ENCODE results near the gene SNX33. TPM values are rescaled to one million over a fixed set of nuclear protein-coding genes. Genes with fewer than 3 reads are reported as not detected.

The SNX33 gene
- total and polyA plus RNA-seq, 9 donors: 11.5 to 21.3 (median 15.1) TPM

GRCh38 chr15:75640483-75641178, 7.1 kb upstream of the SNX33 start:
- peak; percentile 76 for DNase-seq

DNA sequence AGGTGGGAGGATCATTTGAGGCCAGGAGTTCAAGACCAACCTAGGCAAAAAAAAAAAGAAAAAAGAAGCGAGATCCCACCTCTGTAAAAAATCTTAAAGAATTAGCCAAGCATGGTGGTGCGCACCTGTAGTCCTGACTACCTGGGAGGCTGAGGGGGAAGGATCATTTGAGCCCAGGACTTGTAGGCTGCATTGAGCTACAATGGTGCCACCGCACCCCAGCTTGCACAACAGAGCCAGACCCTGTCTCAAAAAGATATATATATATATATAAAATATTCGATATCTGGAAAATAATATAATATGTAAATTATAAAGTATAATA, 6.6 kb upstream of the SNX33 start:
- DNase-seq: no peak
- H3K27ac ChIP-seq (ENCODE audit: low read length): peak overlapping the region; percentile 96
- no peaks in the 10 kb centered on the region for H3K27me3 ChIP-seq (ENCODE audit: control insufficient read depth, insufficient read depth, low read length)
- no peaks in the 10 kb centered on the region for H3K9me3 ChIP-seq (replicated peaks; ENCODE audit: control insufficient read depth, low read depth, low read length)
- 90% methylated on average over 2 of the region's 4 CpGs for WGBS (ENCODE audit: insufficient coverage)
- peaks cover 25% of the 10 kb centered on the region for H3K4me1 ChIP-seq (ENCODE audit: control insufficient read depth, insufficient read depth, low read length)
- H3K4me3 ChIP-seq (ENCODE audit: low read length): no peak overlapping the region
- peaks cover 3% of the 10 kb centered on the region for H3K36me3 ChIP-seq (ENCODE audit: control insufficient read depth, insufficient read depth, low read length)

More at GRCh38 chr15:75640483-75641178, 7.1 kb upstream of the SNX33 start:
- Histone ChIP-seq H3K27me3 (ENCODE audit: control insufficient read depth, insufficient read depth, low read length) (no peaks in the 10 kb centered on the region), H3K27ac (ENCODE audit: low read length) (peak overlapping the region; percentile 96), H3K4me3 (ENCODE audit: low read length) (peak overlapping the region; percentile 63), H3K4me1 (ENCODE audit: control insufficient read depth, insufficient read depth, low read length) (peaks cover 23% of the 10 kb centered on the region), H3K9me3 (replicated peaks; ENCODE audit: control insufficient read depth, low read depth, low read length) (no peaks in the 10 kb centered on the region), H3K36me3 (ENCODE audit: control insufficient read depth, insufficient read depth, low read length) (peaks cover 3% of the 10 kb centered on the region)
- 0% methylated on average over 10 of the region's 17 CpGs for WGBS (ENCODE audit: insufficient coverage)

- no peak overlapping the region for H3K27ac ChIP-seq (ENCODE audit: low read length)
- no peaks in the 10 kb centered on the region for H3K27me3 ChIP-seq (ENCODE audit: control insufficient read depth, insufficient read depth, low read length)
- H3K36me3 ChIP-seq (ENCODE audit: control insufficient read depth, insufficient read depth, low read length): peaks cover 3% of the 10 kb centered on the region
- WGBS (ENCODE audit: insufficient coverage): 80% methylated on average over 2 of the region's 5 CpGs
- peaks cover 30% of the 10 kb centered on the region for H3K4me1 ChIP-seq (ENCODE audit: control insufficient read depth, insufficient read depth, low read length)
- no peaks in the 10 kb centered on the region for H3K9me3 ChIP-seq (replicated peaks; ENCODE audit: control insufficient read depth, low read depth, low read length)
- no peak for DNase-seq
- no peak overlapping the region for H3K4me3 ChIP-seq (ENCODE audit: low read length)
Measured at GRCh38 chr15:75641603-75642002, 6.1 kb upstream of the SNX33 start.

GRCh38 chr15:75644376-75644775, 3.3 kb upstream of the SNX33 start:
- Histone ChIP-seq H3K27ac (ENCODE audit: low read length) (no peak overlapping the region), H3K36me3 (ENCODE audit: control insufficient read depth, insufficient read depth, low read length) (peaks cover 3% of the 10 kb centered on the region), H3K4me1 (ENCODE audit: control insufficient read depth, insufficient read depth, low read length) (peaks cover 29% of the 10 kb centered on the region), H3K27me3 (ENCODE audit: control insufficient read depth, insufficient read depth, low read length) (no peaks in the 10 kb centered on the region), H3K4me3 (ENCODE audit: low read length) (no peak overlapping the region), H3K9me3 (replicated peaks; ENCODE audit: control insufficient read depth, low read depth, low read length) (no peaks in the 10 kb centered on the region)
- no peak for DNase-seq
- 17% methylated on average over 1 of the region's 2 CpGs for WGBS (ENCODE audit: insufficient coverage)

GRCh38 chr15:75646112-75646943, 1.4 kb upstream of the SNX33 start:
- no peak for DNase-seq
- 48% methylated on average over 4 of the region's 5 CpGs for WGBS (ENCODE audit: insufficient coverage)
- H3K4me3 ChIP-seq (ENCODE audit: low read length): peak overlapping the region; percentile 91
- H3K27ac ChIP-seq (ENCODE audit: low read length): peak overlapping the region; percentile 97
- H3K36me3 ChIP-seq (ENCODE audit: control insufficient read depth, insufficient read depth, low read length): peaks cover 21% of the 10 kb centered on the region
- H3K27me3 ChIP-seq (ENCODE audit: control insufficient read depth, insufficient read depth, low read length): no peaks in the 10 kb centered on the region
- no peaks in the 10 kb centered on the region for H3K9me3 ChIP-seq (replicated peaks; ENCODE audit: control insufficient read depth, low read depth, low read length)
- H3K4me1 ChIP-seq (ENCODE audit: control insufficient read depth, insufficient read depth, low read length): peaks cover 41% of the 10 kb centered on the region

GRCh38 chr15:75646944-75647364, 758 bp upstream of the SNX33 start:
- H3K9me3 ChIP-seq (replicated peaks; ENCODE audit: control insufficient read depth, low read depth, low read length): no peaks in the 10 kb centered on the region
- peaks cover 25% of the 10 kb centered on the region for H3K36me3 ChIP-seq (ENCODE audit: control insufficient read depth, insufficient read depth, low read length)
- H3K27ac ChIP-seq (ENCODE audit: low read length): peak overlapping the region; percentile 97
- 3% methylated on average over 18 of the region's 26 CpGs for WGBS (ENCODE audit: insufficient coverage)
- H3K27me3 ChIP-seq (ENCODE audit: control insufficient read depth, insufficient read depth, low read length): no peaks in the 10 kb centered on the region
- no peak for DNase-seq
- H3K4me3 ChIP-seq (ENCODE audit: low read length): peak overlapping the region; percentile 91
- H3K4me1 ChIP-seq (ENCODE audit: control insufficient read depth, insufficient read depth, low read length): peaks cover 47% of the 10 kb centered on the region

DNA sequence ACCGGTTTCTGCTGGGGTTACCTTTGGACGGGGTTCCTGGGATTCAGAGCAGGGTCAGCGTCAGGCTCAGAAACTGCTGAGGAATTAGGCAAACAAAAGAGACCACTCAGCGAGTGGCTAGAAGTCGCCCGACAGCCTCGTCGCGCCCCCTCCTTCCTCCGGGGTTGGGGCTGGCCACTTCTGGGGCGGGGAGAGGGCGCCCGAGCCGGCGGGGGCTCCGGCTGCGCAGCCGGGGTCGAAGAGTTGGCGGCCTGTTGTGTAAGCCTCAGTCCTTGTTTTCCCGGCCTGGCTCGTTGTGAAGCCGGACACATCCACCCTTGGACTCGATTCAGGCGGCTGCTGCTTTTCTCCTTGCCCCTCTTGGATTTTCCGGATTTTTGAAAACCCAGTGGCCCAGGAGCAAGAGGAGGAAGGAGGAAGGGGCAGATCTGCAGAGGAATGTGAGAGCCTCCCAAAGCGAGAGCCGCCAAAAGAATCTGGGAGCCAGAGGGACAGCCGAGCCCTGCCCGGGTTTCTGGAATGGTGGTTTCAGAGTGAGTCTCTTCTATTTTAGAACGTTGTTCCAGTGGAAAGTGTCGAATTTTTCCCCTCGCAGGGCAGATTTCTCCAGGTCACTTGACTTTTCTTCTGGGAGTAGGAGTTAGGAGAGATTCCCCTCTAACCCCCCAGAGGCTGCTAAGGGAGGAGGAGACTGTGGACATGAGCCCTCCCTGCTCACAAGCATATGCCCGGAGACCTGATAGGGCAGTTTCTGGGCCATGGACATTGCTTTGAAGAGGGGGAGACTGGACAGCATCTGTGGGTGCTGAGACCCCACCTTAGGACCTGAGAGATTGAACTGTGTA, 666 bp downstream of the SNX33 start:
- Histone ChIP-seq H3K4me3 (ENCODE audit: low read length) (peak overlapping the region; percentile 91), H3K27me3 (ENCODE audit: control insufficient read depth, insufficient read depth, low read length) (no peaks in the 10 kb centered on the region), H3K4me1 (ENCODE audit: control insufficient read depth, insufficient read depth, low read length) (peaks cover 62% of the 10 kb centered on the region), H3K9me3 (replicated peaks; ENCODE audit: control insufficient read depth, low read depth, low read length) (no peaks in the 10 kb centered on the region), H3K27ac (ENCODE audit: low read length) (peak overlapping the region; percentile 97), H3K36me3 (ENCODE audit: control insufficient read depth, insufficient read depth, low read length) (peaks cover 39% of the 10 kb centered on the region)
- DNase-seq: peak; percentile 71
- WGBS (ENCODE audit: insufficient coverage): under 1% methylated on average over 28 of the region's 34 CpGs

DNA sequence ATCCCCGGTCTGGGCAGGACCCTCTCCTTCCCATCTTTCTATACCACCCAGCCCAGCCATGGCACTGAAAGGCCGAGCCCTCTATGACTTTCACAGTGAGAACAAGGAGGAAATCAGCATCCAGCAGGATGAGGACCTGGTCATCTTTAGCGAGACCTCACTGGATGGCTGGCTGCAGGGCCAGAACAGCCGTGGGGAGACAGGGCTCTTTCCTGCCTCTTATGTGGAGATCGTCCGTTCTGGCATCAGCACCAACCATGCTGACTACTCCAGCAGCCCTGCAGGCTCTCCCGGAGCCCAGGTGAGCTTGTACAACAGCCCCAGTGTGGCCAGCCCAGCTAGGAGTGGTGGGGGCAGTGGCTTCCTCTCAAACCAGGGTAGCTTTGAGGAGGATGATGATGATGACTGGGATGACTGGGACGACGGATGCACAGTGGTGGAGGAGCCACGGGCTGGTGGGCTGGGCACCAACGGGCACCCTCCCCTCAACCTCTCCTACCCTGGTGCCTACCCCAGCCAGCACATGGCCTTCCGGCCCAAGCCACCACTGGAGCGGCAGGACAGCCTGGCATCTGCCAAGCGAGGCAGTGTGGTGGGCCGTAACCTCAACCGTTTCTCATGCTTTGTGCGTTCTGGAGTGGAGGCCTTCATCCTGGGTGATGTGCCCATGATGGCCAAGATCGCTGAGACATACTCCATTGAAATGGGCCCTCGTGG, 1.5 kb downstream of the SNX33 start:
- WGBS (ENCODE audit: insufficient coverage): 71% methylated on average over 13 of the region's 19 CpGs
- no peaks in the 10 kb centered on the region for H3K9me3 ChIP-seq (replicated peaks; ENCODE audit: control insufficient read depth, low read depth, low read length)
- no peak for DNase-seq
- H3K36me3 ChIP-seq (ENCODE audit: control insufficient read depth, insufficient read depth, low read length): peaks cover 42% of the 10 kb centered on the region
- H3K4me3 ChIP-seq (ENCODE audit: low read length): peak overlapping the region; percentile 91
- H3K4me1 ChIP-seq (ENCODE audit: control insufficient read depth, insufficient read depth, low read length): peaks cover 65% of the 10 kb centered on the region
- H3K27me3 ChIP-seq (ENCODE audit: control insufficient read depth, insufficient read depth, low read length): no peaks in the 10 kb centered on the region
- H3K27ac ChIP-seq (ENCODE audit: low read length): peak overlapping the region; percentile 97

GRCh38 chr15:75649848-75650247, 2.1 kb downstream of the SNX33 start:
- WGBS (ENCODE audit: insufficient coverage): 95% methylated on average over 10 of the region's 18 CpGs
- H3K4me3 ChIP-seq (ENCODE audit: low read length): no peak overlapping the region
- H3K4me1 ChIP-seq (ENCODE audit: control insufficient read depth, insufficient read depth, low read length): peaks cover 69% of the 10 kb centered on the region
- H3K36me3 ChIP-seq (ENCODE audit: control insufficient read depth, insufficient read depth, low read length): peaks cover 49% of the 10 kb centered on the region
- H3K27me3 ChIP-seq (ENCODE audit: control insufficient read depth, insufficient read depth, low read length): no peaks in the 10 kb centered on the region
- no peak for DNase-seq
- H3K9me3 ChIP-seq (replicated peaks; ENCODE audit: control insufficient read depth, low read depth, low read length): no peaks in the 10 kb centered on the region
- H3K27ac ChIP-seq (ENCODE audit: low read length): no peak overlapping the region
